ENCODE measurements around the gene ATP5F1B.
A peak's percentile ranks its signal among the peaks of the same experiment; 100 is the strongest.
"Not testable (repeated sequence)": the region's sequence is repeated elsewhere in the genome, so short reads cannot be mapped to it uniquely, and the experiment has no call there.

ATP5F1B gene

GRCh38 chr12:56648023-56648422, 2.2 kb upstream of the ATP5F1B start:
- DNase-seq; H3K27me3 ChIP-seq (replicated peaks; ENCODE audit: control insufficient read depth, insufficient read depth, low read length, poor library complexity, severe bottlenecking); H3K4me3 ChIP-seq (ENCODE audit: insufficient read depth, low read depth, low read length, poor library complexity, severe bottlenecking); H3K4me1 ChIP-seq (ENCODE audit: control insufficient read depth, insufficient read depth, low read length, poor library complexity, severe bottlenecking); H3K27ac ChIP-seq (ENCODE audit: insufficient read depth, low read length, poor library complexity, severe bottlenecking); H3K9me3 ChIP-seq (ENCODE audit: control insufficient read depth, low read length); H3K36me3 ChIP-seq (ENCODE audit: control insufficient read depth, insufficient read depth, low read length): not testable (repeated sequence)

- Histone ChIP-seq H3K36me3 (ENCODE audit: control insufficient read depth, insufficient read depth, low read length) (peaks cover 32% of the 10 kb centered on the region), H3K4me1 (ENCODE audit: control insufficient read depth, insufficient read depth, low read length, poor library complexity, severe bottlenecking) (peaks cover 9% of the 10 kb centered on the region), H3K9me3 (ENCODE audit: control insufficient read depth, low read length) (no peaks in the 10 kb centered on the region), H3K4me3 (ENCODE audit: insufficient read depth, low read depth, low read length, poor library complexity, severe bottlenecking) (peak overlapping the region; percentile 93), H3K27me3 (replicated peaks; ENCODE audit: control insufficient read depth, insufficient read depth, low read length, poor library complexity, severe bottlenecking) (no peaks in the 10 kb centered on the region), H3K27ac (ENCODE audit: insufficient read depth, low read length, poor library complexity, severe bottlenecking) (peak overlapping the region; percentile 86)
- DNase-seq = no peak
Observed at GRCh38 chr12:56645201-56645716, 525 bp downstream of the ATP5F1B start.

- Histone ChIP-seq H3K36me3 (ENCODE audit: control insufficient read depth, insufficient read depth, low read length) (peaks cover 38% of the 10 kb centered on the region), H3K27ac (ENCODE audit: insufficient read depth, low read length, poor library complexity, severe bottlenecking) (peak overlapping the region; percentile 86)
Observed at GRCh38 chr12:56644654-56645053, 1.1 kb downstream of the ATP5F1B start.

GRCh38 chr12:56641219-56641618, 4.6 kb downstream of the ATP5F1B start:
- H3K36me3 ChIP-seq (ENCODE audit: control insufficient read depth, insufficient read depth, low read length) = peaks cover 64% of the 10 kb centered on the region

More at GRCh38 chr12:56644654-56645053, 1.1 kb downstream of the ATP5F1B start:
- DNase-seq = no peak
- Histone ChIP-seq H3K9me3 (ENCODE audit: control insufficient read depth, low read length) (no peaks in the 10 kb centered on the region), H3K4me3 (ENCODE audit: insufficient read depth, low read depth, low read length, poor library complexity, severe bottlenecking) (peak overlapping the region; percentile 93), H3K27me3 (replicated peaks; ENCODE audit: control insufficient read depth, insufficient read depth, low read length, poor library complexity, severe bottlenecking) (no peaks in the 10 kb centered on the region), H3K4me1 (ENCODE audit: control insufficient read depth, insufficient read depth, low read length, poor library complexity, severe bottlenecking) (peaks cover 9% of the 10 kb centered on the region)

GRCh38 chr12:56637621-56638020, 8.2 kb downstream of the ATP5F1B start:
- no peak overlapping the region for H3K4me3 ChIP-seq (ENCODE audit: insufficient read depth, low read depth, low read length, poor library complexity, severe bottlenecking)

More at GRCh38 chr12:56641219-56641618, 4.6 kb downstream of the ATP5F1B start:
- no peaks in the 10 kb centered on the region for H3K9me3 ChIP-seq (ENCODE audit: control insufficient read depth, low read length)
- no peak for DNase-seq
- H3K27ac ChIP-seq (ENCODE audit: insufficient read depth, low read length, poor library complexity, severe bottlenecking) = no peak overlapping the region
- H3K4me1 ChIP-seq (ENCODE audit: control insufficient read depth, insufficient read depth, low read length, poor library complexity, severe bottlenecking) = peaks cover 20% of the 10 kb centered on the region
- no peak overlapping the region for H3K4me3 ChIP-seq (ENCODE audit: insufficient read depth, low read depth, low read length, poor library complexity, severe bottlenecking)
- H3K27me3 ChIP-seq (replicated peaks; ENCODE audit: control insufficient read depth, insufficient read depth, low read length, poor library complexity, severe bottlenecking) = no peaks in the 10 kb centered on the region

GRCh38 chr12:56636675-56637540, 8.9 kb downstream of the ATP5F1B start:
- Histone ChIP-seq H3K36me3 (ENCODE audit: control insufficient read depth, insufficient read depth, low read length) (peaks cover 44% of the 10 kb centered on the region), H3K9me3 (ENCODE audit: control insufficient read depth, low read length) (no peaks in the 10 kb centered on the region), H3K27ac (ENCODE audit: insufficient read depth, low read length, poor library complexity, severe bottlenecking) (peak overlapping the region; percentile 82), H3K4me1 (ENCODE audit: control insufficient read depth, insufficient read depth, low read length, poor library complexity, severe bottlenecking) (peaks cover 45% of the 10 kb centered on the region), H3K4me3 (ENCODE audit: insufficient read depth, low read depth, low read length, poor library complexity, severe bottlenecking) (peak overlapping the region; percentile 64), H3K27me3 (replicated peaks; ENCODE audit: control insufficient read depth, insufficient read depth, low read length, poor library complexity, severe bottlenecking) (no peaks in the 10 kb centered on the region)
- DNase-seq = peak; percentile 93 to 95 (median 95)

More at GRCh38 chr12:56637621-56638020, 8.2 kb downstream of the ATP5F1B start:
- H3K27me3 ChIP-seq (replicated peaks; ENCODE audit: control insufficient read depth, insufficient read depth, low read length, poor library complexity, severe bottlenecking) = no peaks in the 10 kb centered on the region
- no peaks in the 10 kb centered on the region for H3K9me3 ChIP-seq (ENCODE audit: control insufficient read depth, low read length)
- DNase-seq = no peak
- peaks cover 37% of the 10 kb centered on the region for H3K4me1 ChIP-seq (ENCODE audit: control insufficient read depth, insufficient read depth, low read length, poor library complexity, severe bottlenecking)
- peaks cover 51% of the 10 kb centered on the region for H3K36me3 ChIP-seq (ENCODE audit: control insufficient read depth, insufficient read depth, low read length)
- H3K27ac ChIP-seq (ENCODE audit: insufficient read depth, low read length, poor library complexity, severe bottlenecking) = peak overlapping the region; percentile 82

GRCh38 chr12:56635806-56636674, 9.7 kb downstream of the ATP5F1B start:
- H3K27me3 ChIP-seq (replicated peaks; ENCODE audit: control insufficient read depth, insufficient read depth, low read length, poor library complexity, severe bottlenecking) = no peaks in the 10 kb centered on the region
- peak overlapping the region; percentile 64 for H3K4me3 ChIP-seq (ENCODE audit: insufficient read depth, low read depth, low read length, poor library complexity, severe bottlenecking)
- H3K4me1 ChIP-seq (ENCODE audit: control insufficient read depth, insufficient read depth, low read length, poor library complexity, severe bottlenecking) = peaks cover 46% of the 10 kb centered on the region
- peaks cover 38% of the 10 kb centered on the region for H3K36me3 ChIP-seq (ENCODE audit: control insufficient read depth, insufficient read depth, low read length)
- peak overlapping the region; percentile 82 for H3K27ac ChIP-seq (ENCODE audit: insufficient read depth, low read length, poor library complexity, severe bottlenecking)
- peak; percentile 67 to 78 (median 77) for DNase-seq
- no peaks in the 10 kb centered on the region for H3K9me3 ChIP-seq (ENCODE audit: control insufficient read depth, low read length)

GRCh38 chr12:56634837-56635791, 10.7 kb downstream of the ATP5F1B start:
- H3K4me3 ChIP-seq (ENCODE audit: insufficient read depth, low read depth, low read length, poor library complexity, severe bottlenecking) = peak overlapping the region; percentile 64
- H3K27me3 ChIP-seq (replicated peaks; ENCODE audit: control insufficient read depth, insufficient read depth, low read length, poor library complexity, severe bottlenecking) = no peaks in the 10 kb centered on the region
- H3K9me3 ChIP-seq (ENCODE audit: control insufficient read depth, low read length) = no peaks in the 10 kb centered on the region
- H3K4me1 ChIP-seq (ENCODE audit: control insufficient read depth, insufficient read depth, low read length, poor library complexity, severe bottlenecking) = peaks cover 53% of the 10 kb centered on the region
- peak overlapping the region; percentile 82 for H3K27ac ChIP-seq (ENCODE audit: insufficient read depth, low read length, poor library complexity, severe bottlenecking)
- peaks cover 30% of the 10 kb centered on the region for H3K36me3 ChIP-seq (ENCODE audit: control insufficient read depth, insufficient read depth, low read length)
- peak; percentile 41 to 52 (median 49) for DNase-seq

GRCh38 chr12:56634242-56634836, 11.4 kb downstream of the ATP5F1B start:
- peak overlapping the region; percentile 82 for H3K27ac ChIP-seq (ENCODE audit: insufficient read depth, low read length, poor library complexity, severe bottlenecking)
- peak in 1 of 3 donors; percentile 24 for DNase-seq

More at GRCh38 chr12:56634242-56634836, 11.4 kb downstream of the ATP5F1B start:
- Histone ChIP-seq H3K4me1 (ENCODE audit: control insufficient read depth, insufficient read depth, low read length, poor library complexity, severe bottlenecking) (peaks cover 53% of the 10 kb centered on the region), H3K27me3 (replicated peaks; ENCODE audit: control insufficient read depth, insufficient read depth, low read length, poor library complexity, severe bottlenecking) (no peaks in the 10 kb centered on the region), H3K9me3 (ENCODE audit: control insufficient read depth, low read length) (no peaks in the 10 kb centered on the region), H3K36me3 (ENCODE audit: control insufficient read depth, insufficient read depth, low read length) (peaks cover 27% of the 10 kb centered on the region), H3K4me3 (ENCODE audit: insufficient read depth, low read depth, low read length, poor library complexity, severe bottlenecking) (peak overlapping the region; percentile 64)
